Measurements from ENCODE around the gene TRIO.
"Not testable (repeated sequence)": the region's sequence is repeated elsewhere in the genome, so short reads cannot be mapped to it uniquely, and the experiment has no call there.

TRIO gene

DNA sequence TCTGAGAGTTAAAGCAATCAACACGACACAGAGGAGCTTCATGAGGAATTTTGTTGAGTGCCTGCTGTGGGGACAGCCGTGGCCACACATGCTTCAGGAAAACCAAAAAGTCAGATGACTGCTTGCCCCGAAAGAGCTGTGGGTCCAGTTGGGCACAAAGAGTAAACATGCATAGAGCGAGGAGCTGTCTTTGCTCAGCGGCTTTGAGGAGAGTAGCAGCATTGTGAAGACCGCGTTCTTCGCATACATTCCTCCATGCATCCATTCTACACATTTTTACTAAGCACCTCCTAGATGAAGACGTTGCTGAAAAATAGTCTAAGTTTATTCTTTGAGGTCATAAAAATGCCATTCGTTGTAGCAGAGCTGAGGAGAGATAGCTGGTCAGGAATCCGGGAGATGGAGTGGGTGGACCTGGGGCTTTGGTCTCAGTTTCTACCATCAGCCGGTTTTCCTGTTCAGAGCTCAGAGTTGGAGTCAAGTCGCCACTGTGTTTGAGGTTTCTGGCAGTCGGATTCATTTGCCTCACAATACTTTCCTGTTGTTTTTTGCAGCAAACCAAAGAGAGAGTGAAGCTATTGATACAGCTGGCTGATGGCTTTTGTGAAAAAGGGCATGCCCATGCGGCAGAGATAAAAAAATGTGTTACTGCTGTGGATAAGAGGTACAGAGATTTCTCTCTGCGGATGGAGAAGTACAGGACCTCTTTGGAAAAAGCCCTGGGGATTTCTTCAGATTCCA lies 243.9 kb downstream of the TRIO start:
- no peak overlapping the region for H3K27ac ChIP-seq (ENCODE audit: low read depth, low read length)

DNA sequence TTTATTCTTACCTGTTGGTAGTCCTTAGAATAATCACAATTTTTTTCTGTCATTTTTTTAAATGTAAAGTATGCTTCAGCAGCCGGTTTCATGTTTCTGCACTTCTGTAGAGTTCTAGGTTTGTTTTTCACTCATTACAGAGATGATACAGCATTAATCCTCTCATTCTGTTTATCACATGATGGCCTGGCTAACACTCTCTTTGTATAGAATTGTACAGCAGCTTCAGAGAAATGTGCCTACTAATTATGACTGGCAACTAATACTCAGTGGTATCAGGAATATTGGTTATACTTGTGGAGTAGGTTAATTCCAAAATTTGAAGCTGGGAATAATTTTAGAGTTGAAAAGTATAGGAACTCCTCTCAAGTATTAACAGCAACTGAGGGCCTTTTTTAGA lies 245.6 kb downstream of the TRIO start:
- Histone ChIP-seq H2AFZ (ENCODE audit: low read depth, low read length, severe bottlenecking) (no peak overlapping the region), H3K4me3 (ENCODE audit: insufficient read depth, low read length, poor library complexity, severe bottlenecking) (no peak overlapping the region), H3F3A (ENCODE audit: insufficient read depth) (no peaks in the 10 kb centered on the region), H3K27ac (ENCODE audit: low read depth, low read length) (no peak overlapping the region), H3K9ac (ENCODE audit: low read length) (no peak overlapping the region), H3K27me3 (ENCODE audit: low read length) (no peaks in the 10 kb centered on the region), H3K4me2 (ENCODE audit: low read depth, low read length, poor library complexity, severe bottlenecking) (no peak overlapping the region), H3K36me3 (ENCODE audit: low read length) (no peaks in the 10 kb centered on the region), H3K9me3 (ENCODE audit: insufficient read depth, low read length) (no peaks in the 10 kb centered on the region), H3K79me2 (ENCODE audit: insufficient read depth, low read length) (no peaks in the 10 kb centered on the region), H4K20me1 (ENCODE audit: low read depth, low read length) (no peaks in the 10 kb centered on the region), H3K9me2 (replicated peaks; ENCODE audit: insufficient read depth, low read length) (no peaks in the 10 kb centered on the region)
- no peak for TF ChIP-seq EZH2phosphoT487 (conservative IDR thresholded peaks at IDR 0.05; ENCODE audit: low read length)
- TF ChIP-seq, protein P1, sequence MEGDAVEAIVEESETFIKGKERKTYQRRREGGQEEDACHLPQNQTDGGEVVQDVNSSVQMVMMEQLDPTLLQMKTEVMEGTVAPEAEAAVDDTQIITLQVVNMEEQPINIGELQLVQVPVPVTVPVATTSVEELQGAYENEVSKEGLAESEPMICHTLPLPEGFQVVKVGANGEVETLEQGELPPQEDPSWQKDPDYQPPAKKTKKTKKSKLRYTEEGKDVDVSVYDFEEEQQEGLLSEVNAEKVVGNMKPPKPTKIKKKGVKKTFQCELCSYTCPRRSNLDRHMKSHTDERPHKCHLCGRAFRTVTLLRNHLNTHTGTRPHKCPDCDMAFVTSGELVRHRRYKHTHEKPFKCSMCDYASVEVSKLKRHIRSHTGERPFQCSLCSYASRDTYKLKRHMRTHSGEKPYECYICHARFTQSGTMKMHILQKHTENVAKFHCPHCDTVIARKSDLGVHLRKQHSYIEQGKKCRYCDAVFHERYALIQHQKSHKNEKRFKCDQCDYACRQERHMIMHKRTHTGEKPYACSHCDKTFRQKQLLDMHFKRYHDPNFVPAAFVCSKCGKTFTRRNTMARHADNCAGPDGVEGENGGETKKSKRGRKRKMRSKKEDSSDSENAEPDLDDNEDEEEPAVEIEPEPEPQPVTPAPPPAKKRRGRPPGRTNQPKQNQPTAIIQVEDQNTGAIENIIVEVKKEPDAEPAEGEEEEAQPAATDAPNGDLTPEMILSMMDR (IDR thresholded peaks at IDR 0.05; ENCODE audit: insufficient read depth, low read length, poor library complexity, severe bottlenecking) = no peak

More for the DNA sequence above, 243.9 kb downstream of the TRIO start:
- H3K4me3 ChIP-seq (ENCODE audit: insufficient read depth, low read length, poor library complexity, severe bottlenecking) = no peak overlapping the region
- H3K36me3 ChIP-seq (ENCODE audit: low read length) = no peaks in the 10 kb centered on the region
- H3K9me2 ChIP-seq (replicated peaks; ENCODE audit: insufficient read depth, low read length) = no peaks in the 10 kb centered on the region
- no peak overlapping the region for H3K9ac ChIP-seq (ENCODE audit: low read length)
- H3K9me3 ChIP-seq (ENCODE audit: insufficient read depth, low read length) = no peaks in the 10 kb centered on the region
- no peak overlapping the region for H2AFZ ChIP-seq (ENCODE audit: low read depth, low read length, severe bottlenecking)
- H3K79me2 ChIP-seq (ENCODE audit: insufficient read depth, low read length) = no peaks in the 10 kb centered on the region
- no peaks in the 10 kb centered on the region for H4K20me1 ChIP-seq (ENCODE audit: low read depth, low read length)
- H3K4me2 ChIP-seq (ENCODE audit: low read depth, low read length, poor library complexity, severe bottlenecking) = no peak overlapping the region
- H3K27me3 ChIP-seq (ENCODE audit: low read length) = no peaks in the 10 kb centered on the region
- TF ChIP-seq, protein P1 (IDR thresholded peaks at IDR 0.05; ENCODE audit: insufficient read depth, low read length, poor library complexity, severe bottlenecking) = no peak
- TF ChIP-seq EZH2phosphoT487 (conservative IDR thresholded peaks at IDR 0.05; ENCODE audit: low read length) = no peak
- no peaks in the 10 kb centered on the region for H3F3A ChIP-seq (ENCODE audit: insufficient read depth)

DNA sequence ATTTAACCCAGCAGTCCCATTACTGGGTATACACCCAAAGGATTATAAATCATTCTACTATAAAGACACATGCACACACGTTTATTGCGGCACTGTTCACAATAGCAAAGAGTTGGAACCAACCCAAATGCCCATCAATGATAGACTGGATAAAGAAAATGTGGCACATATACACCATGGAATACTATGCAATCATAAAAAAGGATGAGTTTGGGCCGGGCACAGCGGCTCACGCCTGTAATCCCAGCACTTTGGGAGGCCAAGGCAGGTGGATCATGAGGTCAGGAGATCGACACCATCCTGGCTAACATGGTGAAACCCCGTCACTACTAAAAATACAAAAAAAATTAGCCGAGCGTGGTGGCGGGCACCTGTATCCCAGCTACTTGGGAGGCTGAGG lies 249.4 kb downstream of the TRIO start:
- not testable (repeated sequence) for H3K9me3 ChIP-seq (ENCODE audit: insufficient read depth, low read length); H4K20me1 ChIP-seq (ENCODE audit: low read depth, low read length); H3F3A ChIP-seq (ENCODE audit: insufficient read depth); H3K9me2 ChIP-seq (replicated peaks; ENCODE audit: insufficient read depth, low read length); H3K36me3 ChIP-seq (ENCODE audit: low read length); H2AFZ ChIP-seq (ENCODE audit: low read depth, low read length, severe bottlenecking); H3K4me3 ChIP-seq (ENCODE audit: insufficient read depth, low read length, poor library complexity, severe bottlenecking); H3K27me3 ChIP-seq (ENCODE audit: low read length); H3K4me2 ChIP-seq (ENCODE audit: low read depth, low read length, poor library complexity, severe bottlenecking); H3K9ac ChIP-seq (ENCODE audit: low read length); H3K79me2 ChIP-seq (ENCODE audit: insufficient read depth, low read length); H3K27ac ChIP-seq (ENCODE audit: low read depth, low read length)

DNA sequence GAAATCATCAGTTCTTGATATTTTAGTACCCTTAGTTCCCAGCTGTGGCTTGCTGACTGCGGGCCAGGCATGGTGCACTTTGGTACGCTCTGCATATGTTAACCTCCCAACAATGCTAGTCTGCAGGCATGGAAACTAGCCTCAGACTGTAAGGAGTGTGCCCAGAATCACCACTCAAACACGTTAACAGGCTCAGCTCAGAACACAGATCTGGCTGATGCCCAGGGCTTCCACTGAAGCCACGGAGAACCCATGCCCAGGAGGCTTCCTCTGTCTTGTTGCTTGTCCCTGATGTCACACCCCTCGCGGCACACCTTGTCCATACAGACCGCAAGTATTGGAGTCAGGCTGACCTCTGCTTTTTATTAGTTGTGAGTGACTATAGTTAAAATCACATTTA lies 251.2 kb downstream of the TRIO start:
- Histone ChIP-seq H3K9me2 (replicated peaks; ENCODE audit: insufficient read depth, low read length) (no peaks in the 10 kb centered on the region), H3F3A (ENCODE audit: insufficient read depth) (no peaks in the 10 kb centered on the region), H3K9me3 (ENCODE audit: insufficient read depth, low read length) (no peaks in the 10 kb centered on the region), H2AFZ (ENCODE audit: low read depth, low read length, severe bottlenecking) (no peak overlapping the region), H3K27ac (ENCODE audit: low read depth, low read length) (no peak overlapping the region), H3K4me3 (ENCODE audit: insufficient read depth, low read length, poor library complexity, severe bottlenecking) (no peak overlapping the region), H3K4me2 (ENCODE audit: low read depth, low read length, poor library complexity, severe bottlenecking) (no peak overlapping the region), H3K79me2 (ENCODE audit: insufficient read depth, low read length) (no peaks in the 10 kb centered on the region), H4K20me1 (ENCODE audit: low read depth, low read length) (no peaks in the 10 kb centered on the region), H3K27me3 (ENCODE audit: low read length) (no peaks in the 10 kb centered on the region), H3K36me3 (ENCODE audit: low read length) (no peaks in the 10 kb centered on the region), H3K9ac (ENCODE audit: low read length) (no peak overlapping the region)
- no peak for TF ChIP-seq EZH2phosphoT487 (conservative IDR thresholded peaks at IDR 0.05; ENCODE audit: low read length)
- TF ChIP-seq, protein P1 (IDR thresholded peaks at IDR 0.05; ENCODE audit: insufficient read depth, low read length, poor library complexity, severe bottlenecking) = no peak
